K562 (cell line): Measurements from ENCODE around the gene ATP5F1A. TPM values are rescaled to one million over a fixed set of nuclear protein-coding genes. Genes with fewer than 3 reads are reported as not detected.

Experiments used
- ELF2 ChIP-seq: fragments of 250-450 bp; sonication (Bioruptor Pico); IDR thresholded peaks from 2 replicates; pipeline ENCODE4 v1.5.0; 2021; ENCODE audit warnings: mild to moderate bottlenecking
- FOXO4 ChIP-seq: fragments of 450-650 bp; formaldehyde crosslinking; IDR thresholded peaks from 2 replicates; pipeline ENCODE4 v1.4.0; 2020; ENCODE audit warnings: mild to moderate bottlenecking, moderate library complexity
- HIVEP1 ChIP-seq: fragments of 250-450 bp; sonication (Bioruptor Pico); IDR thresholded peaks from 2 replicates; pipeline ENCODE4 v1.4.0; 2020; ENCODE audit warnings: mild to moderate bottlenecking
- KLF1 ChIP-seq: fragments of 450-650 bp; IDR thresholded peaks from 2 replicates; pipeline ENCODE4 v1.6.1; 2016; ENCODE audit warnings: missing genetic modification characterization, missing compliant biosample characterization
- L3MBTL2 ChIP-seq: fragments of 450-650 bp; IDR thresholded peaks from 2 replicates; pipeline ENCODE4 v1.6.1; 2016; ENCODE audit warnings: mild to moderate bottlenecking, moderate library complexity
- MAX ChIP-seq: sonication (generic); formaldehyde crosslinking; IDR thresholded peaks from 2 replicates; pipeline ENCODE4 v1.9.0; 2022; ENCODE audit warnings: mild to moderate bottlenecking, missing genetic modification reagents
- MGA ChIP-seq: fragments of 450-650 bp; IDR thresholded peaks from 2 replicates; pipeline ENCODE4 v1.6.1; 2016; ENCODE audit warnings: mild to moderate bottlenecking, moderate library complexity
- NR2C2 ChIP-seq, 2 experiments: fragments of 200-800 bp in 1 of 2; sonication (Bioruptor generic) in 1 of 2; sonication (generic) in 1 of 2; formaldehyde crosslinking in 1 of 2; IDR thresholded peaks; 2 replicates each; pipeline versions ENCODE4 v1.6.1 to v1.8.0; 2016 to 2022; ENCODE audit warnings: mild to moderate bottlenecking in 1 of 2, missing compliant biosample characterization in 1 of 2, missing genetic modification characterization in 1 of 2, missing genetic modification reagents in 1 of 2
- PHF8 ChIP-seq: fragments of 200-600 bp; sonication (generic); IDR thresholded peaks from 2 replicates; pipeline ENCODE4 v1.6.1; 2012; ENCODE audit warnings: mixed run types, mild to moderate bottlenecking, inconsistent platforms, low read length, moderate library complexity, borderline replicate concordance
- THRA ChIP-seq: fragments of 450-650 bp; IDR thresholded peaks from 2 replicates; pipeline ENCODE4 v1.6.1; 2017; ENCODE audit warnings: mild to moderate bottlenecking, moderate library complexity
- ZNF174 ChIP-seq: fragments of 250-450 bp; sonication (Bioruptor Pico); IDR thresholded peaks from 2 replicates; pipeline ENCODE4 v1.4.0; 2020; ENCODE audit warnings: mild to moderate bottlenecking
- ZNF217 ChIP-seq: sonication (generic); formaldehyde crosslinking; IDR thresholded peaks from 2 replicates; pipeline ENCODE4 v1.8.0; 2022; ENCODE audit warnings: mild to moderate bottlenecking, missing genetic modification reagents
- ZNF274 ChIP-seq: IDR thresholded peaks from 2 replicates; pipeline ENCODE4 v1.6.1; 2011; ENCODE audit warnings: low read depth, mild to moderate bottlenecking, low read length, moderate library complexity, borderline replicate concordance
- polyA plus RNA-seq, 8 experiments: library from polyadenylated mRNA; depleted of rRNA in 4 of 8; stranded (reverse) in 5 of 8; unstranded in 3 of 8; fragments of >200 nt; fragmentation: Nextera tagmentation in 2 of 8; fragmentation: Illumina TruSeq in 1 of 8; extraction: Ambion mirVana in 2 of 8; extraction: Trizol in 1 of 8; gene quantifications; 2 replicates each; pipeline versions ENCODE4 v1.2.1 to v1.2.3, GENCODE V29; 2011 to 2014; ENCODE audit warnings: inconsistent platforms in 1 of 8, missing spikeins in 1 of 8
- total RNA-seq, 7 experiments: library from RNA; depleted of rRNA in 6 of 7; stranded (reverse); fragments of >200 nt in 6 of 7; fragmentation: Illumina TruSeq in 2 of 7; extraction: Trizol in 2 of 7; gene quantifications; 2 replicates each; pipeline versions ENCODE4 v1.2.1 to v1.2.3, GENCODE V29; 2011 to 2021; ENCODE audit warnings: low replicate concordance in 1 of 7

Gene ATP5F1A
- total and polyA plus RNA-seq, 9 of the 15 experiments (the other 6 are each of a cell fraction or from before 2014, with no cell fraction given) = 377 to 762 (median 490) TPM

GRCh38 chr18:46071653-46072375 lies 26.3 kb downstream of the ATP5F1A start, which contains the start of gene PSTPIP2 (continued):
- TF ChIP-seq MGA (no peak; the same call in 1 of the 2 replicates), ZNF174 (CRISPR knock-in tag) (no peak), THRA (no peak), FOXO4 (CRISPR knock-in tag) (no peak), PHF8 (peak; percentile 67; the same call in 1 of the 2 replicates), HIVEP1 (CRISPR knock-in tag) (no peak), L3MBTL2 (peak; percentile 25; the same call in 1 of the 2 replicates), ZNF217 (CRISPR knock-in tag) (no peak), MAX (CRISPR knock-in tag) (peak; percentile 2; the same call in 1 of the 2 replicates), ELF2 (CRISPR knock-in tag) (no peak), NR2C2 (CRISPR knock-in tag; IDR thresholded peaks at IDR 0.05) (no peak), NR2C2 (tag; IDR thresholded peaks at IDR 0.05) (no peak), ZNF274 (no peak), KLF1 (tag) (no peak)
